Measurements from ENCODE around the gene CAPSL. TPM values are rescaled to one million over a fixed set of nuclear protein-coding genes. Genes with fewer than 3 reads are reported as not detected.

The CAPSL gene
- total RNA-seq, 1 experiment from 2014 or later: not detected

GRCh38 chr5:35954175-35954574, 15.8 kb upstream of the CAPSL start:
- Histone ChIP-seq H3K4me2 (no peak overlapping the region), H3K4me3 (no peak overlapping the region), H3F3A (ENCODE audit: insufficient read depth, low read depth) (no peaks in the 10 kb centered on the region), H3K4me1 (replicated peaks; ENCODE audit: insufficient read depth) (no peaks in the 10 kb centered on the region), H3K9me2 (ENCODE audit: insufficient read depth) (no peaks in the 10 kb centered on the region), H4K20me1 (ENCODE audit: insufficient read depth) (no peaks in the 10 kb centered on the region), H3K9me3 (ENCODE audit: insufficient read depth, low read depth) (no peaks in the 10 kb centered on the region), H3K27me3 (ENCODE audit: insufficient read depth, low read depth) (peaks cover 62% of the 10 kb centered on the region), H2AFZ (no peak overlapping the region), H3K27ac (no peak overlapping the region), H3K36me3 (ENCODE audit: low read depth) (no peaks in the 10 kb centered on the region), H3K79me2 (ENCODE audit: low read depth) (no peaks in the 10 kb centered on the region)
- no TSS peak for BruUV-seq (replicated peaks)
- no peak for TF ChIP-seq CTCF (conservative IDR thresholded peaks at IDR 0.05)
- no peak for TF ChIP-seq EZH2 (IDR thresholded peaks at IDR 0.05; ENCODE audit: low read depth)
- CTCF ChIA-PET: no interaction called here
- intact Hi-C loops (cut with micrococcal nuclease; ENCODE audit: unreplicated experiment): no loop called here
- peak in 1 of 2 experiments; percentile 12 for DNase-seq
- POLR2A ChIA-PET (ENCODE audit: unreplicated experiment): no interaction called here

DNA sequence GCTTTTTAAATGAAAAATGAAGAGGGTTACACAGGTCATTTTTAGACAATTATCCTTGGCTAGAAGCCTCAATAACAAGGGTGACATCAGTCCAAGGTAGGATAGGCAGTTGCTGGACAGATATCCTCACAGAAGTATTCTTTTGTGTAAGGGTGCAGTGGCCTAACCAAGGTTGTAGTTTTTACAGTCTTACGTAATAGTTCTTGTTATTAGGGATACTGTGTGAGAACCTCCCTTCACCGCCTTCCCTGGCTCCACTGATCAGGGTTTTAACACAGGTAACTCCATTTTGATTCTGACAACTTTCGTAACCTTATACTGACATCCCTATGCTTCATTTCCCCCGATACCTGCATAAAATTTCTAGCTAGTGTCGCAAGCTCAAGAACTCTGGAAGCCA, 8.7 kb upstream of the CAPSL start:
- TF ChIP-seq EZH2 (IDR thresholded peaks at IDR 0.05; ENCODE audit: low read depth) (no peak), CTCF (conservative IDR thresholded peaks at IDR 0.05) (no peak)
- Histone ChIP-seq H3K27ac (no peak overlapping the region), H3K9me3 (ENCODE audit: insufficient read depth, low read depth) (no peaks in the 10 kb centered on the region), H3K27me3 (ENCODE audit: insufficient read depth, low read depth) (peaks cover 71% of the 10 kb centered on the region), H3K79me2 (ENCODE audit: low read depth) (no peaks in the 10 kb centered on the region), H3K36me3 (ENCODE audit: low read depth) (no peaks in the 10 kb centered on the region), H3K4me1 (replicated peaks; ENCODE audit: insufficient read depth) (no peaks in the 10 kb centered on the region), H3F3A (ENCODE audit: insufficient read depth, low read depth) (no peaks in the 10 kb centered on the region), H3K4me2 (no peak overlapping the region), H3K9me2 (ENCODE audit: insufficient read depth) (no peaks in the 10 kb centered on the region), H3K4me3 (no peak overlapping the region), H2AFZ (no peak overlapping the region), H4K20me1 (ENCODE audit: insufficient read depth) (no peaks in the 10 kb centered on the region)
- intact Hi-C loops (cut with micrococcal nuclease; ENCODE audit: unreplicated experiment): no loop called here
- BruUV-seq (replicated peaks): no TSS peak
- DNase-seq: no peak
- CTCF ChIA-PET: no interaction called here
- POLR2A ChIA-PET (ENCODE audit: unreplicated experiment): no interaction called here

DNA sequence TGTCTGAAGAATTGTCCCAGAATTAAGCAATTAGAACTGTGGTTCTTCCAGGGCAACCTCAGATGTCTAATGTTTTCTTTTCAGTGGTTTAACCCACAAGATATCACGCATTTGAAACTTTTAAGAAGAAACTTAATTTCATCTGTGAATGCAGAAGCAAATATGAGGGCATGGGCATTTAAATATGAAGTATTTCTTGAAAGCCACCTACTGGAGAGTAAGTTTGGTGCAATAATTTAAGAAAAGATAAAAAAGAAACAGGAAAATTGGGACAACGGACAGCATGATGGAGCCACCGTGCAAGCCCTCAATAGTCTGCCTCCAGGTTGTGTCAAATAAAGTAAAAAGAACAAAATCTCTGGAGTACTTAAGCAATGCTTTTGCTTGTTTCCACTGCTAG, 1.2 kb upstream of the CAPSL start:
- Histone ChIP-seq H3K4me3 (no peak overlapping the region), H3K79me2 (ENCODE audit: low read depth) (no peaks in the 10 kb centered on the region), H3F3A (ENCODE audit: insufficient read depth, low read depth) (no peaks in the 10 kb centered on the region), H3K36me3 (ENCODE audit: low read depth) (no peaks in the 10 kb centered on the region), H3K9me2 (ENCODE audit: insufficient read depth) (no peaks in the 10 kb centered on the region), H2AFZ (no peak overlapping the region), H4K20me1 (ENCODE audit: insufficient read depth) (no peaks in the 10 kb centered on the region), H3K27me3 (ENCODE audit: insufficient read depth, low read depth) (peaks cover 54% of the 10 kb centered on the region), H3K4me2 (no peak overlapping the region), H3K27ac (no peak overlapping the region), H3K9me3 (ENCODE audit: insufficient read depth, low read depth) (no peaks in the 10 kb centered on the region), H3K4me1 (replicated peaks; ENCODE audit: insufficient read depth) (no peaks in the 10 kb centered on the region)
- ChIA-PET POLR2A (ENCODE audit: unreplicated experiment) (no interaction called here), CTCF (no interaction called here)
- DNase-seq: no peak
- intact Hi-C loops (cut with micrococcal nuclease; ENCODE audit: unreplicated experiment): no loop called here
- no TSS peak for BruUV-seq (replicated peaks)
- TF ChIP-seq CTCF (conservative IDR thresholded peaks at IDR 0.05) (peak; percentile 59), EZH2 (IDR thresholded peaks at IDR 0.05; ENCODE audit: low read depth) (no peak)

Data from PC-9 (cell line).